ENCODE results near the gene ARFGAP2. TPM values are rescaled to one million over a fixed set of nuclear protein-coding genes. Genes with fewer than 3 reads are reported as not detected.

Gene ARFGAP2
- total and polyA plus RNA-seq, 2 of the 8 experiments (the other 6 are each of a cell fraction or from before 2014, with no cell fraction given) = 50.2 to 64.0 TPM

GRCh38 chr11:47182380-47182779 is 5.7 kb upstream of the ARFGAP2 start:
- Histone ChIP-seq H3K18ac (ENCODE audit: extremely low read depth, low read length) (no peak overlapping the region), H3K4me3 (ENCODE audit: extremely low read depth in 1 of 4, insufficient read depth in 2 of 4, low read depth in 3 of 4, low read length in 4 of 4) (no peak overlapping the region), H2BK12ac (ENCODE audit: low read depth, low read length) (no peak overlapping the region), H3K23ac (ENCODE audit: insufficient read length) (no peak overlapping the region), H3K4ac (replicated peaks; ENCODE audit: insufficient read length, low read depth, low read length) (no peak overlapping the region), H4K8ac (ENCODE audit: extremely low read depth, insufficient read depth, low read length) (peak overlapping the region; percentile 53; the same call in 1 of the 2 replicates), H4K5ac (ENCODE audit: insufficient read length, low read depth, low read length) (no peak overlapping the region), H2BK120ac (replicated peaks; ENCODE audit: low read depth, low read length) (no peak overlapping the region), H4K91ac (replicated peaks; ENCODE audit: insufficient read length, low read length) (no peak overlapping the region), H3K4me2 (ENCODE audit: insufficient read depth in 1 of 2, low read depth in 2 of 2, low read length in 2 of 2) (no peak overlapping the region), H3K9ac (replicated peaks in 1 of 4; ENCODE audit: extremely low read depth in 1 of 4, low read depth in 3 of 4, low read length in 3 of 4) (no peak overlapping the region), H2AFZ (ENCODE audit: low read length) (no peak overlapping the region), H3K79me2 (ENCODE audit: control insufficient read depth in 1 of 2, insufficient read depth in 2 of 2, low read length in 2 of 2) (peaks cover 0 to 16% of the 10 kb centered on the region in 2 experiments; a peak in 3 of 4 replicates), H2AK5ac (ENCODE audit: low read depth, low read length) (no peak overlapping the region), H4K20me1 (replicated peaks in 1 of 2; ENCODE audit: control insufficient read depth in 1 of 2, insufficient read depth in 2 of 2, low read length in 2 of 2) (peaks cover 0 to 7% of the 10 kb centered on the region in 2 experiments), H2BK5ac (ENCODE audit: low read depth, low read length) (no peak overlapping the region), H3K23me2 (ENCODE audit: low read depth, low read length) (peaks cover 8% of the 10 kb centered on the region; the same call in 1 of the 2 replicates), H2BK20ac (ENCODE audit: low read length) (no peak overlapping the region), H3K79me1 (ENCODE audit: low read depth, low read length) (peaks cover 3% of the 10 kb centered on the region; the same call in 1 of the 2 replicates), H3K36me3 (ENCODE audit: control insufficient read depth in 2 of 4, insufficient read depth in 4 of 4, low read length in 3 of 4) (peaks cover 7 to 12% (median 8%) of the 10 kb centered on the region in 4 experiments; a peak in 6 of 8 replicates), H3K4me1 (replicated peaks in 1 of 4; ENCODE audit: control insufficient read depth in 3 of 4, insufficient read depth in 4 of 4, low read length in 3 of 4) (peaks cover 0 to 8% (median 5%) of the 10 kb centered on the region in 4 experiments; a peak in 5 of 7 replicates), H3K14ac (ENCODE audit: insufficient read length) (no peak overlapping the region), H2BK15ac (ENCODE audit: low read length) (no peak overlapping the region), H3K9me3 (ENCODE audit: insufficient read depth in 2 of 2, low read depth in 1 of 2, low read length in 1 of 2) (no peaks in the 10 kb centered on the region), H3K56ac (replicated peaks; ENCODE audit: insufficient read length, low read depth, low read length) (no peak overlapping the region), H3K27ac (ENCODE audit: low read depth, low read length) (no peak overlapping the region), H3K27me3 (replicated peaks in 1 of 4; ENCODE audit: control insufficient read depth in 3 of 4, extremely low read depth in 1 of 4, insufficient read depth in 3 of 4, low read length in 3 of 4) (0 out of 7 replicates have a peak, but pooled peaks cover 0 to under 1% (median 0%) of the 10 kb centered on the region in 4 experiments)
- FAIRE-seq (no peak), DNase-seq (ENCODE audit: low read depth in 1 of 2, low spot score in 2 of 2) (no peak)
- TF ChIP-seq RFX5 (IDR thresholded peaks at IDR 0.05; ENCODE audit: borderline replicate concordance, low read depth, low read length) (no peak), CTCF (IDR thresholded peaks at IDR 0.05; ENCODE audit: control extremely low read depth in 1 of 3, insufficient read depth in 1 of 3, low read depth in 1 of 3, low read length in 3 of 3) (peak in 1 of 3 experiments; percentile 14; a peak in 1 of 4 replicates)
- 94% methylated on average over 17 of the region's 17 CpGs; no CpG with 5 or more reads in 1 of the 2 experiments for WGBS, 2 experiments (ENCODE audit: extremely low coverage in 1 of 2, insufficient coverage in 1 of 2, insufficient read length in 1 of 2, insufficient replicate concordance in 2 of 2, low coverage in 1 of 2, low lambda C conversion rate in 2 of 2, missing lambda C conversion rate in 1 of 2)
- ChIA-PET POLR2A (ENCODE audit: partially characterized antibody) (interaction anchor here (0.6 to 2.4 kb wide), 5 partner anchors 11 to 79 kb away, joined by 3 to 10 read pairs (median 3); partner anchors contain the start of gene DDB2), CTCF (ENCODE audit: partially characterized antibody) (interaction anchor here (0.8 to 16.6 kb wide), 7 partner anchors 20 to 192 kb away, joined by 3 to 247 read pairs (median 3); partner anchors contain the start of genes ACP2 and DDB2)
